Measurements from ENCODE around the gene TNFRSF14. TPM values are rescaled to one million over a fixed set of nuclear protein-coding genes. Genes with fewer than 3 reads are reported as not detected.

The TNFRSF14 gene
- total RNA-seq, 2 donors from 2014 or later, result 9.2 to 14.5 TPM

DNA sequence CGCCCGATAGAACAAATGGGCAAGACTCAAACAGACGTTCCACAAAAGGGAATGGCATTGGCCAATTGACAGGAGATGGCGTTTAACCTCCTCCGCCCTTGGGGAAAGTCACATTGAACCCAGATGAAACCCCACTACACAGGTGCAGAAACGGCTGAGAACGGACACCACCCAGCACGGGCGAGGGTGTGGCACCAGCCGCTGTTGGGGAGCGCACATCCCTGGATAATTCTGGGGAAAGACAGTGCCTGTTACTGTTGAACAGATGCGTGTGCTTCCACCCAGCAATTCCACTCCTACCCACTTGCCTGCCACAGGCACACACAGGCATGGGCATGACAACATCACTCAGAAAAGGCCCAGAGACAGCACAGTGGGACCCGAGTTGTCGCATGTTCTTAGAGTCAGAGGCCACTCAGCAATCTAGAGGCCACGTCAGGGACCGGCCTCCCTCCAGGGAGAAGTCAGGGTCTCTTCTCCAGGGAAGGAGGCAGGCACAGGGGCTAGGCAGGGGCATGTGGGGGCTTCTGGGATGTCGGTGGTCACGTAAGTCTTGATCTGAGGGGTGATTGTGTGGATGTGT, 45.6 kb downstream of the TNFRSF14 start:
- no peaks in the 10 kb centered on the region for H3K36me3 ChIP-seq
- TF ChIP-seq, protein P1, sequence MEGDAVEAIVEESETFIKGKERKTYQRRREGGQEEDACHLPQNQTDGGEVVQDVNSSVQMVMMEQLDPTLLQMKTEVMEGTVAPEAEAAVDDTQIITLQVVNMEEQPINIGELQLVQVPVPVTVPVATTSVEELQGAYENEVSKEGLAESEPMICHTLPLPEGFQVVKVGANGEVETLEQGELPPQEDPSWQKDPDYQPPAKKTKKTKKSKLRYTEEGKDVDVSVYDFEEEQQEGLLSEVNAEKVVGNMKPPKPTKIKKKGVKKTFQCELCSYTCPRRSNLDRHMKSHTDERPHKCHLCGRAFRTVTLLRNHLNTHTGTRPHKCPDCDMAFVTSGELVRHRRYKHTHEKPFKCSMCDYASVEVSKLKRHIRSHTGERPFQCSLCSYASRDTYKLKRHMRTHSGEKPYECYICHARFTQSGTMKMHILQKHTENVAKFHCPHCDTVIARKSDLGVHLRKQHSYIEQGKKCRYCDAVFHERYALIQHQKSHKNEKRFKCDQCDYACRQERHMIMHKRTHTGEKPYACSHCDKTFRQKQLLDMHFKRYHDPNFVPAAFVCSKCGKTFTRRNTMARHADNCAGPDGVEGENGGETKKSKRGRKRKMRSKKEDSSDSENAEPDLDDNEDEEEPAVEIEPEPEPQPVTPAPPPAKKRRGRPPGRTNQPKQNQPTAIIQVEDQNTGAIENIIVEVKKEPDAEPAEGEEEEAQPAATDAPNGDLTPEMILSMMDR (IDR thresholded peaks at IDR 0.05), result no peak
- no peak overlapping the region for H3K27ac ChIP-seq
- no peak overlapping the region for H3K4me3 ChIP-seq
- H3K9me3 ChIP-seq, result peaks cover 0 to 22% of the 10 kb centered on the region in 2 donors
- no peaks in the 10 kb centered on the region for H3K27me3 ChIP-seq
- no peaks in the 10 kb centered on the region for H3K4me1 ChIP-seq
- no peak for DNase-seq (ENCODE audit: low spot score)

- Histone ChIP-seq H3K4me3 (no peak overlapping the region), H3K27me3 (no peaks in the 10 kb centered on the region), H3K9me3 (peaks cover 0 to 22% of the 10 kb centered on the region in 2 donors), H3K36me3 (no peaks in the 10 kb centered on the region), H3K4me1 (no peaks in the 10 kb centered on the region), H3K27ac (no peak overlapping the region)
- no peak for DNase-seq (ENCODE audit: low spot score)
- TF ChIP-seq, protein P1 (IDR thresholded peaks at IDR 0.05), result no peak
These were observed 46.2 kb downstream of the TNFRSF14 start for GRCh38 chr1:2602311-2602835.

- H3K4me1 ChIP-seq, result no peaks in the 10 kb centered on the region
- no peaks in the 10 kb centered on the region for H3K36me3 ChIP-seq
- no peak overlapping the region for H3K4me3 ChIP-seq
- H3K9me3 ChIP-seq, result peaks cover 0 to 22% of the 10 kb centered on the region in 2 donors
- no peak overlapping the region for H3K27ac ChIP-seq
- TF ChIP-seq, protein P1 (IDR thresholded peaks at IDR 0.05), result no peak
- H3K27me3 ChIP-seq, result no peaks in the 10 kb centered on the region
- DNase-seq (ENCODE audit: low spot score), result no peak
These were observed 46.8 kb downstream of the TNFRSF14 start for GRCh38 chr1:2602866-2603520.

GRCh38 chr1:2603521-2604155, 47.5 kb downstream of the TNFRSF14 start:
- TF ChIP-seq, protein P1 (IDR thresholded peaks at IDR 0.05), result no peak
- Histone ChIP-seq H3K4me3 (no peak overlapping the region), H3K36me3 (no peaks in the 10 kb centered on the region), H3K4me1 (no peaks in the 10 kb centered on the region), H3K27ac (no peak overlapping the region), H3K27me3 (no peaks in the 10 kb centered on the region), H3K9me3 (peaks cover 0 to 19% of the 10 kb centered on the region in 2 donors)
- DNase-seq (ENCODE audit: low spot score), result no peak

DNA sequence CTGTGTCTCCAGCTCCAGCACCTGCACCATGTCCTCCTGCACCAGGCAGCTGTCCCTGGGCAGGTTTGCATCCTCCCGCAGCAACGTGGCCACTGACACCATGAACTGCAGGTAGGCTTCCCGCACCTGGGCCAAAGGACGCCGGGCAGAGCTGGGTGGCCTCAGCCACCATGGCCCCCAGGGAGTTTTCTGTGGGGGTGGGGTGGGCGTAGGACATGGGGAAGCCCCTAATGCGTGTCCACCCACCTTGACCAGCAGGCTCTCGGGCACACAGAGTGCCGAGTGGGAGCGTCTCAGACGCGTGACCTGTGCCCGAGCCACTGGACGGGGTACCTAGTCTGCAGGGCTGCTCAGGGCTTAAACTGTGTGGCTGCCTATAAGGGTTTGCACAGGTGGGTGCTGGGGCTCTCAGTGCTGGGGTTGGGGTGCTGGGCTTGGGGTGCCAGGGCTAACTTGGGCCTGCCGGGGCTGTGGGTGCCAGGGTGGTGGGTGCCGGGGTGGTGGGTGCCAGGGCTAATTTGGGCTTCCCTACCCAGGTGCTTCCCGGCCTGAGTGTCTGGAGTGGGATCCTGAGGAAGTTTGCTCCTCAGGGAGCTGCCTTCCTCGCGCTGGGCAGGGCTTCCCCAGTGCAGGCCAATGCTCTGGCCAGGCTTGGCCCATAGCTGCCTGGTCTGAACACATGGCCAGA, 48.1 kb downstream of the TNFRSF14 start:
- Histone ChIP-seq H3K4me1 (no peaks in the 10 kb centered on the region), H3K27ac (no peak overlapping the region), H3K27me3 (no peaks in the 10 kb centered on the region), H3K9me3 (peaks cover 0 to 12% of the 10 kb centered on the region in 2 donors), H3K4me3 (no peak overlapping the region), H3K36me3 (no peaks in the 10 kb centered on the region)
- no peak for DNase-seq (ENCODE audit: low spot score)
- TF ChIP-seq, protein P1 (IDR thresholded peaks at IDR 0.05), result no peak
